Neuronal stem cell (in vitro differentiated cells): Measurements from ENCODE around the gene NBAS.

Experiments used
- DNase-seq: peaks from one replicate; pipeline ENCODE4 v3.0.0-alpha.2; 2013; ENCODE audit warnings: low spot score
- H2AFZ ChIP-seq: one replicate; pipeline ENCODE4 v1.6.1; 2013; ENCODE audit warnings: mild to moderate bottlenecking, low read length, inconsistent platforms
- H2AK5ac ChIP-seq: 2 replicates; pipeline ENCODE4 v1.6.1; 2013; ENCODE audit warnings: low read depth, mild to moderate bottlenecking, inconsistent platforms, low read length, moderate library complexity, mixed read lengths
- H2BK120ac ChIP-seq: 2 replicates; pipeline ENCODE4 v1.6.1; 2013; ENCODE audit warnings: low read depth, mild to moderate bottlenecking, inconsistent platforms, low read length, moderate library complexity, mixed read lengths
- H2BK12ac ChIP-seq: one replicate; pipeline ENCODE4 v1.6.1; 2013; ENCODE audit warnings: low read length, inconsistent platforms
- H2BK15ac ChIP-seq: 2 replicates; pipeline ENCODE4 v1.6.1; 2013; ENCODE audit warnings: mild to moderate bottlenecking, low read length, inconsistent platforms, mixed read lengths
- H2BK5ac ChIP-seq: one replicate; pipeline ENCODE4 v1.6.1; 2013; ENCODE audit warnings: inconsistent platforms, mild to moderate bottlenecking, low read length, moderate library complexity
- H3K14ac ChIP-seq: one replicate; pipeline ENCODE4 v1.6.1; 2013; ENCODE audit warnings: low read length, inconsistent platforms
- H3K18ac ChIP-seq: 2 replicates; pipeline ENCODE4 v1.6.1; 2013; ENCODE audit warnings: low read length, inconsistent platforms
- H3K23ac ChIP-seq: 2 replicates; pipeline ENCODE4 v1.6.1; 2013; ENCODE audit warnings: low read depth, mild to moderate bottlenecking, mixed read lengths, low read length, inconsistent platforms; ENCODE audit not compliant: poor library complexity
- H3K27ac ChIP-seq: replicated peaks from 3 replicates; pipeline ENCODE4 v1.5.1; 2013; ENCODE audit warnings: low read length, inconsistent platforms
- H3K27me3 ChIP-seq, 3 experiments: 2 replicates each; pipeline ENCODE4 v1.6.1; 2013; ENCODE audit warnings: low read length in 3 of 3, mild to moderate bottlenecking in 2 of 3, inconsistent platforms in 1 of 3, low read depth in 1 of 3, mixed read lengths in 1 of 3, moderate library complexity in 1 of 3; ENCODE audit not compliant: control insufficient read depth in 3 of 3, insufficient read depth in 3 of 3
- H3K36me3 ChIP-seq, 2 donors: replicated peaks in 1 of 2; 2 replicates each; pipeline ENCODE4 v1.6.1; 2013; ENCODE audit warnings: low read length in 2 of 2; ENCODE audit not compliant: control insufficient read depth in 2 of 2, insufficient read depth in 2 of 2
- H3K4ac ChIP-seq: 2 replicates; pipeline ENCODE4 v1.6.1; 2013; ENCODE audit warnings: inconsistent platforms, mild to moderate bottlenecking, low read length, moderate library complexity
- H3K4me1 ChIP-seq, 2 donors: 1 replicate in 1 of 2; 2 replicates in 1 of 2; pipeline ENCODE4 v1.6.1; 2013; ENCODE audit warnings: low read length in 2 of 2, low read depth in 1 of 2; ENCODE audit not compliant: control insufficient read depth in 2 of 2, insufficient read depth in 1 of 2
- H3K4me2 ChIP-seq: one replicate; pipeline ENCODE4 v1.6.1; 2013; ENCODE audit warnings: mild to moderate bottlenecking, low read length, inconsistent platforms; ENCODE audit not compliant: insufficient read depth, poor library complexity, severe bottlenecking
- H3K4me3 ChIP-seq, 2 donors: 2 replicates each; pipeline ENCODE4 v1.5.1; 2013; ENCODE audit warnings: low read length in 2 of 2, mild to moderate bottlenecking in 2 of 2, inconsistent platforms in 1 of 2, moderate library complexity in 1 of 2
- H3K79me1 ChIP-seq: one replicate; pipeline ENCODE4 v1.6.1; 2013; ENCODE audit warnings: low read depth, mild to moderate bottlenecking, inconsistent platforms, low read length, moderate library complexity
- H3K9ac ChIP-seq: one replicate; pipeline ENCODE4 v1.6.1; 2013; ENCODE audit warnings: mild to moderate bottlenecking, low read depth, low read length, inconsistent platforms; ENCODE audit not compliant: poor library complexity
- H3K9me3 ChIP-seq, 2 donors: replicated peaks in 1 of 2; 2 replicates each; pipeline versions ENCODE3 to v1.6.1; 2013; ENCODE audit warnings: low read length in 2 of 2, mild to moderate bottlenecking in 2 of 2, inconsistent platforms in 1 of 2, low read depth in 1 of 2, mixed read lengths in 1 of 2, moderate library complexity in 1 of 2; ENCODE audit not compliant: control insufficient read depth in 2 of 2, insufficient read depth in 1 of 2
- H4K8ac ChIP-seq: one replicate; pipeline ENCODE4 v1.6.1; 2013; ENCODE audit warnings: low read depth, mild to moderate bottlenecking, inconsistent platforms, low read length, moderate library complexity
- H4K91ac ChIP-seq: one replicate; pipeline ENCODE4 v1.6.1; 2013; ENCODE audit warnings: low read length, low read depth, mild to moderate bottlenecking, inconsistent platforms; ENCODE audit not compliant: poor library complexity
- WGBS, 2 donors: extraction: QIAGEN DNeasy Blood & Tissue Kit; methylation state at CpG; one replicate each; pipeline ENCODE4 v1.1.7; 2013; ENCODE audit warnings: missing lambda C conversion rate in 2 of 2, mixed read lengths in 1 of 2; ENCODE audit not compliant: insufficient read length in 2 of 2, insufficient replicate concordance in 1 of 2; ENCODE audit errors: extremely low coverage in 2 of 2; 5-methylcytosine and 5-hydroxymethylcytosine counted together

Gene NBAS

GRCh38 chr2:15557887-15558311 lies 3.2 kb downstream of the NBAS start:
- DNase-seq: no peak
- Histone ChIP-seq H2BK12ac (no peak overlapping the region), H3K36me3 (peaks cover 2 to 40% of the 10 kb centered on the region in 2 donors), H2BK120ac (no peak overlapping the region), H3K27ac (no peak overlapping the region), H3K14ac (no peak overlapping the region), H3K18ac (no peak overlapping the region), H3K4me3 (no peak overlapping the region), H3K9ac (no peak overlapping the region), H3K4ac (no peak overlapping the region), H2AK5ac (no peak overlapping the region), H3K4me1 (peaks cover 3 to 16% of the 10 kb centered on the region in 2 donors), H2BK5ac (no peak overlapping the region), H3K79me1 (peaks cover 3% of the 10 kb centered on the region), H3K4me2 (no peak overlapping the region), H4K91ac (no peak overlapping the region), H3K9me3 (no peaks in the 10 kb centered on the region), H3K27me3 (no peaks in the 10 kb centered on the region), H2AFZ (no peak overlapping the region), H3K23ac (no peak overlapping the region), H4K8ac (no peak overlapping the region), H2BK15ac (no peak overlapping the region)
- no CpG with 5 or more reads among the region's 5 CpGs for WGBS, 2 donors

GRCh38 chr2:15556311-15556930 lies 4.7 kb downstream of the NBAS start:
- DNase-seq: no peak

DNA sequence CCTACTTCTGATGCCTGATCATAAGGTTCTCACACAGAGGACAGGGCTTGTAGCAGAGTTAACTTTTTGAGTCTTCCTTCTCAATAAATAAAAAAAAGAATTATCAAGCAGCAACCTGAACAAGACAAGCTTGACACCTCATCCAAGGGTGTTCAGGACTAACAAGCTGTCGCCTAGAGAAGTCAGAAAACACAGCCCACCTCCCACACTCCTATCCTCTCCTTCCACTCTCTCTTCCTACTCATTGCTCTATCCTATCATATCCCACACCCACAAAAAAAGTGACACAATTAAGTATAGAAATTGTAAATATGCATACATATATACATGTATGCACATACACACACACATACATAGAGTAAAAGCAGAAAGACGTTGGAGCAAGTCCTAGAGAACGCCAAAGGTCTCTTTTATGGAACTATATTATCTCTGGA lies 5.4 kb downstream of the NBAS start:
- Histone ChIP-seq H3K14ac (no peak overlapping the region), H4K91ac (no peak overlapping the region), H3K4me2 (no peak overlapping the region), H3K79me1 (peaks cover 3% of the 10 kb centered on the region), H3K27ac (no peak overlapping the region), H3K9me3 (no peaks in the 10 kb centered on the region), H2BK15ac (no peak overlapping the region), H4K8ac (no peak overlapping the region), H3K4me1 (peaks cover 0 to 10% of the 10 kb centered on the region in 2 donors), H3K4ac (no peak overlapping the region), H2AFZ (no peak overlapping the region), H3K27me3 (no peaks in the 10 kb centered on the region), H2BK120ac (no peak overlapping the region), H3K9ac (no peak overlapping the region), H3K36me3 (peaks cover 2 to 55% of the 10 kb centered on the region in 2 donors), H3K4me3 (no peak overlapping the region), H2AK5ac (no peak overlapping the region), H3K18ac (no peak overlapping the region), H3K23ac (no peak overlapping the region), H2BK12ac (no peak overlapping the region), H2BK5ac (no peak overlapping the region)
- no peak for DNase-seq
- WGBS, 2 donors: no CpG with 5 or more reads among the region's 3 CpGs

More at GRCh38 chr2:15556311-15556930, 4.7 kb downstream of the NBAS start:
- Histone ChIP-seq H2AK5ac (no peak overlapping the region), H3K9me3 (no peaks in the 10 kb centered on the region), H2BK5ac (no peak overlapping the region), H3K23ac (no peak overlapping the region), H2BK120ac (no peak overlapping the region), H2AFZ (no peak overlapping the region), H2BK15ac (no peak overlapping the region), H3K4ac (no peak overlapping the region), H3K4me3 (no peak overlapping the region), H4K8ac (no peak overlapping the region), H3K79me1 (peaks cover 3% of the 10 kb centered on the region), H3K4me1 (peaks cover 0 to 10% of the 10 kb centered on the region in 2 donors), H3K18ac (no peak overlapping the region), H2BK12ac (no peak overlapping the region), H3K36me3 (peaks cover 2 to 53% of the 10 kb centered on the region in 2 donors), H3K9ac (no peak overlapping the region), H4K91ac (no peak overlapping the region), H3K4me2 (no peak overlapping the region), H3K14ac (no peak overlapping the region), H3K27me3 (no peaks in the 10 kb centered on the region), H3K27ac (no peak overlapping the region)
- WGBS, 2 donors: no CpG with 5 or more reads among the region's 4 CpGs

GRCh38 chr2:15554525-15555218 lies 6.5 kb downstream of the NBAS start:
- Histone ChIP-seq H3K4me3 (no peak overlapping the region), H4K8ac (no peak overlapping the region), H2AFZ (no peak overlapping the region), H2BK5ac (no peak overlapping the region), H2BK120ac (no peak overlapping the region), H3K23ac (no peak overlapping the region), H3K18ac (no peak overlapping the region), H3K9ac (no peak overlapping the region), H3K27me3 (no peaks in the 10 kb centered on the region), H2BK15ac (no peak overlapping the region), H3K9me3 (no peaks in the 10 kb centered on the region), H3K4me1 (peaks cover 0 to 7% of the 10 kb centered on the region in 2 donors), H3K36me3 (peaks cover 2 to 61% of the 10 kb centered on the region in 2 donors), H3K27ac (no peak overlapping the region), H2AK5ac (no peak overlapping the region), H4K91ac (no peak overlapping the region), H3K14ac (no peak overlapping the region), H2BK12ac (no peak overlapping the region), H3K79me1 (peaks cover 3% of the 10 kb centered on the region), H3K4ac (no peak overlapping the region), H3K4me2 (no peak overlapping the region)
- DNase-seq: no peak
- WGBS, 2 donors: no CpG with 5 or more reads among the region's 5 CpGs
